Activated T-cell treated with anti-CD3 and anti-CD28 coated beads, Interleukin-2, amount 50 U/mL, for 24 hours (primary cell): Measurements from ENCODE around the gene PDGFC.

Experiments used
- DNase-seq: peaks from one replicate; pipeline ENCODE4 v3.0.0-alpha.2; 2020
- H3K27ac Mint-ChIP-seq: 2 replicates; pipeline ENCODE4 v1.8.0; 2020; ENCODE audit warnings: mild to moderate bottlenecking, mixed read lengths
- H3K27me3 Mint-ChIP-seq: 2 replicates; pipeline ENCODE4 v1.8.0; 2020; ENCODE audit warnings: mixed read lengths
- H3K36me3 Mint-ChIP-seq: 2 replicates; pipeline ENCODE4 v1.8.0; 2020; ENCODE audit warnings: low read depth, mixed read lengths
- H3K4me1 Mint-ChIP-seq: 2 replicates; pipeline ENCODE4 v1.8.0; 2020; ENCODE audit warnings: low read depth, mixed read lengths
- H3K4me3 Mint-ChIP-seq: 2 replicates; pipeline ENCODE4 v1.8.0; 2020; ENCODE audit warnings: mild to moderate bottlenecking, moderate library complexity, mixed read lengths
- H3K9me3 Mint-ChIP-seq: 2 replicates; pipeline ENCODE4 v1.8.0; 2020; ENCODE audit warnings: mixed read lengths

The PDGFC gene

DNA sequence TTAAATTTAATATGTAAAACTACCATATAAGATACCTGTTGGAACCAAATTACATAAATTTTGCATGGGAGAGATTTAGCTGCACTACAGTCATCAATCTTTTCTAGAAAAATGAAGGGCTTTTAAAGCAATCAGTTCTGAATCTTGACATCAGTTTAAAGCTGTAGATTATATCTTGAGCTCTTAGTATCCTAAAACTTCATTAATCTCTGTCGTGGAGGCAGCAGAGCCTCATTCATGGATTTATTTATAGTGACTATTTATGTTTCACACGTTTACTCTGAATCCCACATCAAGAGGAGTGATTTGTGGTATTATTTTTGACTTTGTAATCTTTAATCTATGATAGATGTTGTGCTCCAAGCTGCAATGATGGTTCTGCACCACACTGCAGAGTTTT, 175.9 kb downstream of the PDGFC start:
- no peak for DNase-seq
- Mint-ChIP-seq H3K36me3 (no peaks in the 10 kb centered on the region), H3K27ac (no peak overlapping the region), H3K4me3 (no peak overlapping the region), H3K4me1 (no peaks in the 10 kb centered on the region), H3K9me3 (peaks cover 3% of the 10 kb centered on the region), H3K27me3 (no peaks in the 10 kb centered on the region)

DNA sequence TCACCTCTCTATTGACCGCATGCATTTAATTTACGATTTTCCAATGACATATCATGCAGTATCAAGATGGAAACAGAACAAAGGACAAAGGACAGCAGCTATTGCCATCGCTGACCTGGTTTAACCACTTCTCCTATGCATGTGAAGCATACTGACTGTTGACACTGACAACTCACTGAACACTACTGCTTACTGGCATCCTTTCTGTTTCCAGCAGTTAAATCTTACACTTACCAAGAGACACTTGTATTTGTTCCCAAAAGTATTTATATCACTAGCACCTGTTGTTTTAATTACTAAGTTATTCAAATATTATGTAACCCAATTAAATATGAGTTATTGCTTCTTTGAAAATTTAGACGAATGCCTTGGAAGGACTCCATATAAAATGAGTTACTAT, 176.7 kb downstream of the PDGFC start:
- peaks cover 3% of the 10 kb centered on the region for H3K9me3 Mint-ChIP-seq
- DNase-seq = no peak
- H3K36me3 Mint-ChIP-seq = no peaks in the 10 kb centered on the region
- no peaks in the 10 kb centered on the region for H3K27me3 Mint-ChIP-seq
- no peak overlapping the region for H3K4me3 Mint-ChIP-seq
- no peak overlapping the region for H3K27ac Mint-ChIP-seq
- H3K4me1 Mint-ChIP-seq = no peaks in the 10 kb centered on the region

DNA sequence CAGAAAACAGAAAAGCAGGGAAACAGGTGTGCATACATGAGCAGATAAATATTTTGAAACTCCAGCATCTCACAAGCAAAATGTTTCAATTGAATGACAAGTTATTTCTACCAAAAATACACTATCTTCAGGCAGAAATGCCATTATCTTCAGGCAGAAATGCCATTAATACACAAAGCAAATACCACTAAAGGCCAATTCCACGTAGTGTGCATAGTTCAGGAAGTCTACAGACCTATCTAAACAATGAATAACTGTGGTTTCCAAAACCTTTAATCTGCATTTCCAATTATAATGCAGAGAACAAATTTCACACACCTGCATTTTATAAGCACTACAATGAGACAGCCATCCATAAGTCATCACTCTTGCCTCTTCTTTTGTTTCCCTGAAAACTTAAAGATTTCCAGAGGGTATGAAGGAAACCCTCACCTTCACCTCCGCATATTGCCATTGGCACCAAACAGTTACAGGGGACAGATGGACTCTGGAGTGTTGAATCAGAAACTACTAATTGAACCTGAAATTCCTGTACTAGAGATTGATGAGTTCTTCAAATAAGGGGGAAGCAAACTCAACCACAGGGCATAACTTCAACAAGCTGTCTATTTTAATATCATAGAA, 179.0 kb downstream of the PDGFC start:
- H3K27me3 Mint-ChIP-seq = no peaks in the 10 kb centered on the region
- no peak overlapping the region for H3K4me3 Mint-ChIP-seq
- no peaks in the 10 kb centered on the region for H3K4me1 Mint-ChIP-seq
- H3K27ac Mint-ChIP-seq = no peak overlapping the region
- H3K9me3 Mint-ChIP-seq = no peaks in the 10 kb centered on the region
- DNase-seq = no peak
- no peaks in the 10 kb centered on the region for H3K36me3 Mint-ChIP-seq

DNA sequence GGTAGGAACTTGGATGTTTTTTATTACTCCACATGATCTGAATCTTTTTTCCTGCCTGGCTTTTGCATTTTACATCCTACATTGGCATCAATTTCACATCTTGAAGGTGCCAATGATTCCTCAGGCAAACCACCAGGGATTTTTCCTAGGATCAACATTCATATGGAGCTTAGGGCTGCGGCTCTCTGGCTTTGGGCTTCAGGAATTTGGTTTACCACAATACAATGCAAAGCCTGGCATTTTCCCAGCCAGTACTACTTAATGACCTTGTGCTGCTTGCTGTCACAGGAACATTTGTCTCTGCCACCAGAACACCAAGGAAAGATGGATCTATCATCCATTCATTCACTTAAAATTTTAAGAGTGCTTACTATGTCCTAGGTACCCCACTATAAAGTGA, 180.7 kb downstream of the PDGFC start:
- DNase-seq = no peak
- Mint-ChIP-seq H3K9me3 (no peaks in the 10 kb centered on the region), H3K4me3 (no peak overlapping the region), H3K4me1 (no peaks in the 10 kb centered on the region), H3K27ac (no peak overlapping the region), H3K36me3 (no peaks in the 10 kb centered on the region), H3K27me3 (no peaks in the 10 kb centered on the region)

- Mint-ChIP-seq H3K4me3 (no peak overlapping the region), H3K4me1 (no peaks in the 10 kb centered on the region), H3K27me3 (no peaks in the 10 kb centered on the region), H3K9me3 (no peaks in the 10 kb centered on the region), H3K36me3 (no peaks in the 10 kb centered on the region), H3K27ac (no peak overlapping the region)
- no peak for DNase-seq
These were observed 182.8 kb downstream of the PDGFC start for GRCh38 chr4:156788782-156789181.

GRCh38 chr4:156786713-156787112, 184.9 kb downstream of the PDGFC start:
- H3K36me3 Mint-ChIP-seq = no peaks in the 10 kb centered on the region
- H3K9me3 Mint-ChIP-seq = no peaks in the 10 kb centered on the region
- H3K27ac Mint-ChIP-seq = no peak overlapping the region
- no peaks in the 10 kb centered on the region for H3K27me3 Mint-ChIP-seq
- H3K4me3 Mint-ChIP-seq = no peak overlapping the region
- DNase-seq = no peak
- H3K4me1 Mint-ChIP-seq = no peaks in the 10 kb centered on the region

- Mint-ChIP-seq H3K9me3 (no peaks in the 10 kb centered on the region), H3K4me3 (no peak overlapping the region), H3K27me3 (no peaks in the 10 kb centered on the region)
These were observed 186.6 kb downstream of the PDGFC start for GRCh38 chr4:156784970-156785369.

DNA sequence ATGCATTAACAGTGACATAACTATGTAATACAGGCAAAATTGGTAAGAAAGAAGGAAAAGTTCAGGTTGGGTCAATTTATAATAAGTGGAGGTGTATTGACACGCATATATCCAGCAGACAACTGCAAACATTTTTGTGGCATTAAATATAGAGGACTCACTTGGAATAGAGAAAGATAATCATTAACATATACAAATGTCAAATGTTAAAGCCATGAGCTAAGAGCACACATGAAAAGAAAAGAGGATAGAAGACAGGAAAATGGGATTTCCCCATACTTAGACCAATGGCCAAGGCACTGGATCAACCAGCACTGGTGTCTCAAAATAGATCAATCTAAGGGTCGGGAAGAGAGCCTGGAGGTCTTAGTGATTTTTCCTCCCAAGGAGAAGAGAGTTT, 187.6 kb downstream of the PDGFC start:
- Mint-ChIP-seq H3K4me3 (no peak overlapping the region), H3K27ac (no peak overlapping the region), H3K27me3 (no peaks in the 10 kb centered on the region), H3K4me1 (no peaks in the 10 kb centered on the region), H3K36me3 (no peaks in the 10 kb centered on the region), H3K9me3 (no peaks in the 10 kb centered on the region)
- no peak for DNase-seq

More at GRCh38 chr4:156784970-156785369, 186.6 kb downstream of the PDGFC start:
- no peak for DNase-seq
- H3K4me1 Mint-ChIP-seq = no peaks in the 10 kb centered on the region
- no peak overlapping the region for H3K27ac Mint-ChIP-seq
- H3K36me3 Mint-ChIP-seq = no peaks in the 10 kb centered on the region

DNA sequence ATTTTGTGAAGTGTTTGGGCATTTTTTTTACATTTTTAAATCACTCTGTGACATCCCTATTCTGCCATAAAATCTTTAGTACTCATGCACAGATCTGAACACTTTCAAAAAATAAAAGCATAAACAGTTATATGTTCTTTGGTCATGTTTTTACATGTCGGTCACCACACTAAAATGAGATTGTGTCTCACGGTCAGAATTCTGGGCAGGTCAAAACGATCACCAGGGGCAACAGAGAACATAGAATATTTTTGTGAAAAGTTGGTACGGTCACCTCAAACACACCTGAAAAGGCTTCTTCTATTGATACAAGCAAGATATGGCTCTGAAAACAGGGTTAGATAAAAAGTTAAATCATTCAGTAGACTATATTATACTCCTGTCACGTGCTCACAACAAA, 189.1 kb downstream of the PDGFC start:
- Mint-ChIP-seq H3K36me3 (no peaks in the 10 kb centered on the region), H3K27ac (no peak overlapping the region), H3K9me3 (no peaks in the 10 kb centered on the region), H3K4me3 (no peak overlapping the region), H3K4me1 (no peaks in the 10 kb centered on the region), H3K27me3 (no peaks in the 10 kb centered on the region)
- no peak for DNase-seq

- H3K9me3 Mint-ChIP-seq = no peaks in the 10 kb centered on the region
- H3K27me3 Mint-ChIP-seq = no peaks in the 10 kb centered on the region
- H3K27ac Mint-ChIP-seq = no peak overlapping the region
- H3K36me3 Mint-ChIP-seq = no peaks in the 10 kb centered on the region
- no peak overlapping the region for H3K4me3 Mint-ChIP-seq
- no peak for DNase-seq
- H3K4me1 Mint-ChIP-seq = no peaks in the 10 kb centered on the region
These were observed 189.7 kb downstream of the PDGFC start for GRCh38 chr4:156781852-156782251.

DNA sequence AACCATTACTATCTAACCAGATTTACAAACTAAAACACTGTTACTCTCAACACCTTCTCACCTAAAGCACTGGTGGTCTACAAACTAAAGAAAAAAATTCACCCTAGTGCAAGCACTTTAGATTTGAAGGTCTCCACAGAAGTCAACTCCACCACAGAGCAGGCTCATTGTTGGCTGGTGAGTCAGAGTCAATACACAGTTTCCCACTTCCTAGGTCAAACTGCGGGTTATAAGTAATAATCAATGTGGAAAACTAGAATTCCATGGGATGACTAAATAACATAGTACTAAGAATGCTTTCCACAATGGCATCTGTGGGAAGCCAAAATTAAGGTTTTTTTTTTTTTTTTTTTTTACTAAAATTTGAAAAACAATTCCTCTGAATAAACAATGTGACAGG, 191.8 kb downstream of the PDGFC start:
- no peak for DNase-seq
- Mint-ChIP-seq H3K9me3 (no peaks in the 10 kb centered on the region), H3K4me3 (no peak overlapping the region), H3K27ac (no peak overlapping the region), H3K36me3 (no peaks in the 10 kb centered on the region), H3K4me1 (no peaks in the 10 kb centered on the region), H3K27me3 (no peaks in the 10 kb centered on the region)

DNA sequence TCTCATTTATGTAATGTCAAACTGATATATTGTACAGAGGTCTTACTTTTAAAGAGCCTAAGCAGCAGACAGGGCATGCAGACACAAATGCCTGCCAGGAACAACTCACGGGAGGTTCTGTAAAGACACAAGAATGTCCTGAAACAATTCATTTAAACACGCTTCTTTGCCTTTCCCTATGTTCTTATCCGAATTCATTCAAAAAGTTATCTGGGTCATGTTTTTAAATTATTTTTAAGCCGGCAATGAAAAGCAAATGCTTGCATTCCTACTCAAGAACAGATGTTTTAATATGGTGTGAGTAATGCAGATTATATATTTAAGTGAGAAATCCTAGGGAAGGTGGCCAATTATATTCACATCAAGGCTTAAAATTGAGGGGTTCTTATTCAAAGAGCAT, 192.6 kb downstream of the PDGFC start:
- Mint-ChIP-seq H3K4me1 (no peaks in the 10 kb centered on the region), H3K4me3 (no peak overlapping the region), H3K9me3 (no peaks in the 10 kb centered on the region), H3K27me3 (no peaks in the 10 kb centered on the region), H3K36me3 (no peaks in the 10 kb centered on the region), H3K27ac (no peak overlapping the region)
- DNase-seq = no peak

DNA sequence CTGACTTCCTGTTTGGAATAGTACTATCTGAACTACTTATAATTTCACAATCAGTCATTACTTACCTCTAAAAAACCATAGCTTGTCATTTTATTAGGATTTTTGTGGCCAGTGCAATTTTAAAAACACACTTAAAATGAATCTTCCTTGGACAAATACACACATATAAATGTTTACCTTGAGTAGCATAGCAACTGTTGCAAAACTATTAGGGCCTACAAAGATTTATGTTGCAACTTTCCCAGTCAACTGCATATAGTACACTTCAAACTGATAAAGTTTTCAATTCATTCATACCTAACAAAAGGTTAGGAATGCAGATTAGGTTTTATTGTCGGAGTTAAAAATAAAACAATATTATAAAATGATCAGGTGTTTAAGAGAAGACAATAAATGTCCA, 193.0 kb downstream of the PDGFC start:
- Mint-ChIP-seq H3K4me3 (no peak overlapping the region), H3K36me3 (no peaks in the 10 kb centered on the region), H3K9me3 (no peaks in the 10 kb centered on the region), H3K27me3 (no peaks in the 10 kb centered on the region), H3K27ac (no peak overlapping the region), H3K4me1 (no peaks in the 10 kb centered on the region)
- DNase-seq = no peak

- Mint-ChIP-seq H3K27ac (no peak overlapping the region), H3K4me3 (no peak overlapping the region), H3K9me3 (no peaks in the 10 kb centered on the region), H3K36me3 (no peaks in the 10 kb centered on the region), H3K4me1 (no peaks in the 10 kb centered on the region), H3K27me3 (no peaks in the 10 kb centered on the region)
- DNase-seq = no peak
These were observed 193.5 kb downstream of the PDGFC start for GRCh38 chr4:156778093-156778492.

DNA sequence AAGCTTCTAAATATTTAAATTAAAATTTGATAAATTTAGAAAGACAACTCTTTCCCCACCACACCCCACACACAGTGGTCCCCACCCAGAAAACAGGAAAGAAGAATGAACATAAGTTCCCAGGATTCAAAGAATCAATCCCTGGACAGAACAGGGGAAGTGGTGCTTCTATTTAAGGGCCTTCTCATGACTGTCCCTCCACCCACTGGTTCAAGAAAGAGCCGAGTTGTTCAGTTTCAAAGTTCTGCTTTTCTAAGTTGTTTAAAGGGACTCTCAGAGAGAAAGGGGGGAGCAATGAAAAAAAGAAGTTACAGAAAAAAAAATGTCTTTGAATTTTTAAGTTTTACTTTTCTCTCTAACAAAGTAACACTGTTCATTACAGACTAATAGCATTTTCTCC, 195.8 kb downstream of the PDGFC start:
- no peak for DNase-seq
- Mint-ChIP-seq H3K4me1 (no peaks in the 10 kb centered on the region), H3K36me3 (no peaks in the 10 kb centered on the region), H3K9me3 (no peaks in the 10 kb centered on the region), H3K27me3 (no peaks in the 10 kb centered on the region), H3K4me3 (no peak overlapping the region), H3K27ac (no peak overlapping the region)

DNA sequence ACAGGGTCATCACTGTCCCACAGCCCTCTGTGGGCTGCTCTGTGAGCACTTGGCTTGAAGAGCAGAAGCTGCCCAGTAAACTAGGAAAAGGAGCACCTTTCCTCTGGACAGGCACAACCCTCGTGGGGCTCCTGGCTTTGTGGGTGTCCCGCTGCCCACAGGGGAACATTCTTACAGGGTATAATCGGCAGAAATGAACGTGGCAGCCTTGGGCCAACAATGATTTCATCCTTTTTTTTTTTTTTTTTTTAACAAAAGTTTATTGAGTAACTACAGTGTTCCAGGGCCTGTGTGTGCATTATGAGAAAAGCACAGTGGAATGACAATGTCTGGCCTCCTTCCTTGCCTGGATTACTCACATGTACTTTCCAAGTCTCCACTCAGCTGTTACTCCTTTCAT, 197.2 kb downstream of the PDGFC start:
- H3K27me3 Mint-ChIP-seq = no peaks in the 10 kb centered on the region
- no peak overlapping the region for H3K4me3 Mint-ChIP-seq
- no peaks in the 10 kb centered on the region for H3K4me1 Mint-ChIP-seq
- no peaks in the 10 kb centered on the region for H3K9me3 Mint-ChIP-seq
- no peak for DNase-seq
- no peak overlapping the region for H3K27ac Mint-ChIP-seq
- H3K36me3 Mint-ChIP-seq = no peaks in the 10 kb centered on the region
